WI38 (cell line): Measurements from ENCODE around the gene NTN1.

Experiments used
- H3K4me3 ChIP-seq: 2 replicates; pipeline ENCODE4 v1.5.1; 2011; ENCODE audit warnings: low read depth, mild to moderate bottlenecking, control low read depth, low read length
- CTCF ChIP-seq: IDR thresholded peaks from 2 replicates; pipeline ENCODE4 v1.5.1; 2012; ENCODE audit warnings: low read depth, mild to moderate bottlenecking, control low read depth, low read length

NTN1 gene

GRCh38 chr17:9002227-9002605 is 19.1 kb upstream of the NTN1 start:
- H3K4me3 ChIP-seq, result no peak overlapping the region
- no peak for TF ChIP-seq CTCF

GRCh38 chr17:9002606-9003354 is 18.5 kb upstream of the NTN1 start:
- TF ChIP-seq CTCF, result no peak
- no peak overlapping the region for H3K4me3 ChIP-seq

- TF ChIP-seq CTCF, result no peak
- H3K4me3 ChIP-seq, result no peak overlapping the region
Measured at GRCh38 chr17:9003355-9004131, 17.8 kb upstream of the NTN1 start.

GRCh38 chr17:9004132-9004960 is 17.0 kb upstream of the NTN1 start:
- H3K4me3 ChIP-seq, result no peak overlapping the region
- no peak for TF ChIP-seq CTCF

- TF ChIP-seq CTCF, result no peak
- H3K4me3 ChIP-seq, result no peak overlapping the region
Measured at GRCh38 chr17:9004961-9005285, 16.4 kb upstream of the NTN1 start.

- no peak overlapping the region for H3K4me3 ChIP-seq
- no peak for TF ChIP-seq CTCF
Measured at GRCh38 chr17:9006175-9006767, 15.0 kb upstream of the NTN1 start.
